Measurements from ENCODE around the gene CFAP54.

Gene CFAP54

DNA sequence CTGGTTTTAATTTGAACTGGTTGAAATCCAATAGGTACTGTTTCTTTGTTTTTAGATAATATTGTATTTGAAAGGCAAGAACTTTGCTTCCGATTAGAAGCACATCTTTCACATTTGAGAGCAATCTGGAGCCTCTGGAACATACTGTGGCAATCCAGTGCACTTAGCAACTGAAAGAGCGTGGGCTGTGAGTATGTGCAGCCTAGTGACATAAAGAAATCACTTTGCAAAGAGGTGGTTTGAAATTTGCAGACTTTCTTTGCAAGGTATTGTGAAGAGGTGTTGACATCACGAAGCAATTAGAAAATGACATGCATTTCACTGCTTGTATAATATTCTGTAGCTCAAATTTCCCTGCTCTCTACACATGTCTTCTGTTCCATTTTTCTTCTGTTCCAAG, 23.5 kb upstream of the CFAP54 start:
- Histone ChIP-seq H3K4me3 (ENCODE audit: low read length) (no peak overlapping the region), H3K79me2 (ENCODE audit: control insufficient read depth, low read length) (no peaks in the 10 kb centered on the region), H3K4me2 (ENCODE audit: low read length) (no peak overlapping the region), H3K27me3 (ENCODE audit: control insufficient read depth, low read length) (no peaks in the 10 kb centered on the region), H3K36me3 (ENCODE audit: control insufficient read depth, low read length) (no peaks in the 10 kb centered on the region), H3F3A (ENCODE audit: control insufficient read depth, insufficient read depth) (no peaks in the 10 kb centered on the region), H3K9me2 (replicated peaks; ENCODE audit: control insufficient read depth, low read length) (no peaks in the 10 kb centered on the region), H3K4me1 (ENCODE audit: control insufficient read depth, low read length) (no peaks in the 10 kb centered on the region), H3K27ac (ENCODE audit: low read depth, low read length) (no peak overlapping the region), H4K20me1 (ENCODE audit: control insufficient read depth, insufficient read depth, low read depth, low read length) (no peaks in the 10 kb centered on the region), H3K9me3 (ENCODE audit: control insufficient read depth, insufficient read depth, low read length) (0 out of 2 replicates have a peak, but pooled peaks cover 2% of the 10 kb centered on the region)
- TF ChIP-seq, protein P1, sequence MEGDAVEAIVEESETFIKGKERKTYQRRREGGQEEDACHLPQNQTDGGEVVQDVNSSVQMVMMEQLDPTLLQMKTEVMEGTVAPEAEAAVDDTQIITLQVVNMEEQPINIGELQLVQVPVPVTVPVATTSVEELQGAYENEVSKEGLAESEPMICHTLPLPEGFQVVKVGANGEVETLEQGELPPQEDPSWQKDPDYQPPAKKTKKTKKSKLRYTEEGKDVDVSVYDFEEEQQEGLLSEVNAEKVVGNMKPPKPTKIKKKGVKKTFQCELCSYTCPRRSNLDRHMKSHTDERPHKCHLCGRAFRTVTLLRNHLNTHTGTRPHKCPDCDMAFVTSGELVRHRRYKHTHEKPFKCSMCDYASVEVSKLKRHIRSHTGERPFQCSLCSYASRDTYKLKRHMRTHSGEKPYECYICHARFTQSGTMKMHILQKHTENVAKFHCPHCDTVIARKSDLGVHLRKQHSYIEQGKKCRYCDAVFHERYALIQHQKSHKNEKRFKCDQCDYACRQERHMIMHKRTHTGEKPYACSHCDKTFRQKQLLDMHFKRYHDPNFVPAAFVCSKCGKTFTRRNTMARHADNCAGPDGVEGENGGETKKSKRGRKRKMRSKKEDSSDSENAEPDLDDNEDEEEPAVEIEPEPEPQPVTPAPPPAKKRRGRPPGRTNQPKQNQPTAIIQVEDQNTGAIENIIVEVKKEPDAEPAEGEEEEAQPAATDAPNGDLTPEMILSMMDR (IDR thresholded peaks at IDR 0.05; ENCODE audit: low read depth, low read length, poor library complexity, severe bottlenecking): no peak
- TF ChIP-seq EZH2phosphoT487 (IDR thresholded peaks at IDR 0.05; ENCODE audit: borderline replicate concordance, low read length): no peak

DNA sequence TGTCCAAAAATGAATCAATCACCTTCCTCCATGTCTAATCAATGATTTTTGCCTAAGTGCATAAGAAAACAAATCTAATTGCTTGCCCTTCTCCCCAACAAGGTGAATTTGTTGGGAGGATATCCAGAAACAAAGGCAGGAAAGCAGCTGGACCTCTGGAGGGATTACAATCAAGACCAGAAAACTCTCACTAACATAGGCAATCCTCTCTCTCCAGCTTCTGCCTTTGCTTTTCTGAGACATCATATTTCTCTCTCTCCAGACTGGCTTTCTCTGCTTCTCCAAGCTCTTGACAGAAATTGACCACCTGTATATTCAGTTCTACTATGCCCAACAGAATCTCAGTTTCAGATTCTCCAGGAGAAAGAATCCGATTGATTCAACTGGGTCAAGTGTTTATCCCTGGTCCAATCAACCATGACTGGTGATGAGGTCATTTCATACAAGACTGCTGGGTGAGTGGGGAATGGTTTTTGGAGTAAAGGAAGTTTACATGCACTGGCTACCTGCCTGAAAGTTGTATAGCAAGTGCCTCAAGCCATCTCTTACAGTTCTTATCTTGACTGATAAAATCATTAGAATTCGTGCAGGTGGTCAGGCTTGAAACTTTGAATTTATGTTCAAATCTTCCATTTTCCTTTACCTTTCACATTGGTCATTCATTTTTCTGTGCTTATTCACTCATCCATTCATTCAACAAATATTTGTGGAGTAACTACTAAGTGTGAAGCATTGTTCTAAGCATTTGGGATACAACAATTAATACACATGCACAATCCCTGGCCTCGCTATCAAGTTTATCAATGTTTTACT, 22.2 kb upstream of the CFAP54 start:
- TF ChIP-seq, protein P1 (IDR thresholded peaks at IDR 0.05; ENCODE audit: low read depth, low read length, poor library complexity, severe bottlenecking): no peak
- TF ChIP-seq EZH2phosphoT487 (IDR thresholded peaks at IDR 0.05; ENCODE audit: borderline replicate concordance, low read length): no peak
- no peaks in the 10 kb centered on the region for H3K9me2 ChIP-seq (replicated peaks; ENCODE audit: control insufficient read depth, low read length)
- no peaks in the 10 kb centered on the region for H4K20me1 ChIP-seq (ENCODE audit: control insufficient read depth, insufficient read depth, low read depth, low read length)
- H3K27ac ChIP-seq (ENCODE audit: low read depth, low read length): no peak overlapping the region
- H3K27me3 ChIP-seq (ENCODE audit: control insufficient read depth, low read length): no peaks in the 10 kb centered on the region
- no peak overlapping the region for H3K4me2 ChIP-seq (ENCODE audit: low read length)
- no peak overlapping the region for H3K4me3 ChIP-seq (ENCODE audit: low read length)
- no peaks in the 10 kb centered on the region for H3K79me2 ChIP-seq (ENCODE audit: control insufficient read depth, low read length)
- H3F3A ChIP-seq (ENCODE audit: control insufficient read depth, insufficient read depth): no peaks in the 10 kb centered on the region
- 0 out of 2 replicates have a peak, but pooled peaks cover 2% of the 10 kb centered on the region for H3K9me3 ChIP-seq (ENCODE audit: control insufficient read depth, insufficient read depth, low read length)
- no peaks in the 10 kb centered on the region for H3K36me3 ChIP-seq (ENCODE audit: control insufficient read depth, low read length)
- no peaks in the 10 kb centered on the region for H3K4me1 ChIP-seq (ENCODE audit: control insufficient read depth, low read length)

DNA sequence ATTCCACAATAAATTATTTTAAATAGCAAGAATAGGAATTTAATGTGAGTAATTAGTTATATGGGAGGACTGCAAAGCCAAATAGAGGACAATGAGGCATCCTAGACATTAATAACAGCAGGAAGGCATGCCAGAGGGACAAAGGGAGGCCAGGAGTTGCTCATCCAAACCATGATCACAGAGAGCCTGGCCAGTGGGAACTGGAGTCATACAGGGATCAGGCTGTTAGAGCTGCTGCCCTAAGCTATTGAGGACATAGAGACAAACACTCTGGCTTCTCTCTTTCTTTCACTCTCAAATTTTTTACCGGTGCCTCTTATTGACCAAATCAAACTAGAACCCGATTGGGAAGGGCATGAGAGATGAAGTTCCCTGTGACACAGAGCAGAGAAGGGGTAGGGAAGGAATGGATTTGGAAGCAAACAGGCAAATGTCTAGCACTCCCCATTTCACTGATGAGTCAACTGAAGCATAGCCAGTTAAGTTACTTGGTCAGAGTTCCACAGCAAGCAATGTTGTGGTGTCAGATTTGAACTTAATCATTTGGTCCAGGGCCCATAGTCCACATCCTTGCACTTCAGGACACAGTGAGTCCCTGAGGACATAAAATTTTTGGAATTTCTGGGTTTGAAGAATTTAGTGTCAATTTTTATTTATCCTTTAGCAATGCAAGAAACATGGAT, 17.9 kb upstream of the CFAP54 start:
- Histone ChIP-seq H3K79me2 (ENCODE audit: control insufficient read depth, low read length) (no peaks in the 10 kb centered on the region), H3K9me2 (replicated peaks; ENCODE audit: control insufficient read depth, low read length) (no peaks in the 10 kb centered on the region), H3K4me3 (ENCODE audit: low read length) (no peak overlapping the region), H3K27me3 (ENCODE audit: control insufficient read depth, low read length) (no peaks in the 10 kb centered on the region), H3F3A (ENCODE audit: control insufficient read depth, insufficient read depth) (no peaks in the 10 kb centered on the region), H3K36me3 (ENCODE audit: control insufficient read depth, low read length) (no peaks in the 10 kb centered on the region), H3K9me3 (ENCODE audit: control insufficient read depth, insufficient read depth, low read length) (0 out of 2 replicates have a peak, but pooled peaks cover 2% of the 10 kb centered on the region), H3K4me2 (ENCODE audit: low read length) (no peak overlapping the region), H3K27ac (ENCODE audit: low read depth, low read length) (no peak overlapping the region), H4K20me1 (ENCODE audit: control insufficient read depth, insufficient read depth, low read depth, low read length) (no peaks in the 10 kb centered on the region), H3K4me1 (ENCODE audit: control insufficient read depth, low read length) (no peaks in the 10 kb centered on the region)
- TF ChIP-seq, protein P1 (IDR thresholded peaks at IDR 0.05; ENCODE audit: low read depth, low read length, poor library complexity, severe bottlenecking): no peak
- no peak for TF ChIP-seq EZH2phosphoT487 (IDR thresholded peaks at IDR 0.05; ENCODE audit: borderline replicate concordance, low read length)
